HG02571 (cell line): Measurements from ENCODE around the gene ZFC3H1.
"Not testable (repeated sequence)": the region's sequence is repeated elsewhere in the genome, so short reads cannot be mapped to it uniquely, and the experiment has no call there.

Experiments
- ATAC-seq: cut with Tn5 transposase; IDR thresholded peaks from one replicate; pipeline ENCODE4 v1.9.1; 2021; ENCODE audit warnings: mild to moderate bottlenecking, moderate library complexity; ENCODE audit not compliant: unreplicated experiment

The ZFC3H1 gene

GRCh38 chr12:71663561-71664410 is at the start of gene ZFC3H1, which contains the start of gene THAP2:
Gene ZFC3H1, minus strand, starts transcription at chr12:71663848. Its CDS starts 238 bp downstream, at chr12:71663610.
Gene THAP2, plus strand, starts transcription at chr12:71664301. Its CDS starts 209 bp downstream, at chr12:71664510.
- peak; percentile 91 for ATAC-seq

GRCh38 chr12:71710276-71711125 is 46.9 kb upstream of the ZFC3H1 start:
- ATAC-seq, result no peak

- ATAC-seq, result no peak
Observed at GRCh38 chr12:71708658-71709057, 45.0 kb upstream of the ZFC3H1 start.

GRCh38 chr12:71704920-71705319 is 41.3 kb upstream of the ZFC3H1 start:
- ATAC-seq, result no peak

GRCh38 chr12:71703206-71703605 is 39.6 kb upstream of the ZFC3H1 start:
- no peak for ATAC-seq

GRCh38 chr12:71702590-71702989 is 38.9 kb upstream of the ZFC3H1 start:
- ATAC-seq, result no peak

GRCh38 chr12:71702181-71702580 is 38.5 kb upstream of the ZFC3H1 start:
- ATAC-seq, result not testable (repeated sequence)

GRCh38 chr12:71695782-71696181 is 32.1 kb upstream of the ZFC3H1 start:
- ATAC-seq, result no peak

GRCh38 chr12:71694099-71694820 is 30.6 kb upstream of the ZFC3H1 start:
- ATAC-seq, result peak; percentile 89

- ATAC-seq, result peak; percentile 3
Observed at GRCh38 chr12:71693651-71694050, 30.0 kb upstream of the ZFC3H1 start.

- no peak for ATAC-seq
Observed at GRCh38 chr12:71693126-71693525, 29.5 kb upstream of the ZFC3H1 start.

GRCh38 chr12:71691504-71692129 is 28.0 kb upstream of the ZFC3H1 start:
- ATAC-seq, result no peak

GRCh38 chr12:71688961-71689570 is 25.4 kb upstream of the ZFC3H1 start:
- no peak for ATAC-seq

GRCh38 chr12:71687172-71687571 is 23.5 kb upstream of the ZFC3H1 start:
- ATAC-seq, result not testable (repeated sequence)

- no peak for ATAC-seq
Observed at GRCh38 chr12:71686658-71687025, 23.0 kb upstream of the ZFC3H1 start.

GRCh38 chr12:71685914-71686657 is 22.4 kb upstream of the ZFC3H1 start, which contains the start of gene TMEM19:
Gene TMEM19, plus strand, starts transcription at chr12:71686082. Its CDS starts 599 bp downstream, at chr12:71686681.
- peak; percentile 83 for ATAC-seq

- ATAC-seq, result no peak
Observed at GRCh38 chr12:71685312-71685906, 21.8 kb upstream of the ZFC3H1 start.

GRCh38 chr12:71684081-71684480 is 20.4 kb upstream of the ZFC3H1 start:
- ATAC-seq, result no peak

GRCh38 chr12:71683633-71684032 is 20.0 kb upstream of the ZFC3H1 start:
- no peak for ATAC-seq
